GM19193 (cell line): ENCODE data around the gene CERT1.

ENCODE experiments used
- POLR2A ChIP-seq: IDR thresholded peaks from 4 replicates; pipeline ENCODE4 v1.6.1; 2011; ENCODE audit not compliant: insufficient read depth, insufficient read length; ENCODE audit errors: extremely low read depth

The CERT1 gene

GRCh38 chr5:75389430-75389829, 122.0 kb downstream of the CERT1 start:
- TF ChIP-seq POLR2A = no peak

GRCh38 chr5:75387806-75388205, 123.6 kb downstream of the CERT1 start:
- no peak for TF ChIP-seq POLR2A

GRCh38 chr5:75384218-75384617, 127.2 kb downstream of the CERT1 start:
- TF ChIP-seq POLR2A = no peak

- no peak for TF ChIP-seq POLR2A
These were observed 130.0 kb downstream of the CERT1 start for GRCh38 chr5:75381456-75381855.

GRCh38 chr5:75380099-75380498, 131.3 kb downstream of the CERT1 start:
- no peak for TF ChIP-seq POLR2A

- TF ChIP-seq POLR2A = no peak
These were observed 136.0 kb downstream of the CERT1 start for GRCh38 chr5:75375414-75375813.

GRCh38 chr5:75374394-75374814, 137.0 kb downstream of the CERT1 start:
- TF ChIP-seq POLR2A = no peak

GRCh38 chr5:75373862-75374261, 137.6 kb downstream of the CERT1 start:
- TF ChIP-seq POLR2A = no peak

- no peak for TF ChIP-seq POLR2A
These were observed 143.0 kb downstream of the CERT1 start for GRCh38 chr5:75368391-75368790.

- no peak for TF ChIP-seq POLR2A
These were observed 144.0 kb downstream of the CERT1 start for GRCh38 chr5:75367401-75367800.

- peak; percentile 40 for TF ChIP-seq POLR2A
These were observed 144.6 kb downstream of the CERT1 start for GRCh38 chr5:75366787-75367186.

GRCh38 chr5:75365740-75366139, 145.7 kb downstream of the CERT1 start:
- no peak for TF ChIP-seq POLR2A

- TF ChIP-seq POLR2A = no peak
These were observed 146.7 kb downstream of the CERT1 start for GRCh38 chr5:75364571-75365280.

GRCh38 chr5:75363726-75364495, 147.5 kb downstream of the CERT1 start:
- no peak for TF ChIP-seq POLR2A

- TF ChIP-seq POLR2A = peak; percentile 4
These were observed 148.3 kb downstream of the CERT1 start for GRCh38 chr5:75363111-75363510.

GRCh38 chr5:75362474-75362975, 148.9 kb downstream of the CERT1 start:
- TF ChIP-seq POLR2A = no peak
